HG03460 (cell line): ENCODE measurements around the gene PGBD5.

Source experiments
- ATAC-seq: cut with Tn5 transposase; IDR thresholded peaks from one replicate; pipeline ENCODE4 v1.9.1; 2021; ENCODE audit not compliant: unreplicated experiment

Gene PGBD5

GRCh38 chr1:230283678-230284077, 142.5 kb downstream of the PGBD5 start:
- ATAC-seq: no peak

DNA sequence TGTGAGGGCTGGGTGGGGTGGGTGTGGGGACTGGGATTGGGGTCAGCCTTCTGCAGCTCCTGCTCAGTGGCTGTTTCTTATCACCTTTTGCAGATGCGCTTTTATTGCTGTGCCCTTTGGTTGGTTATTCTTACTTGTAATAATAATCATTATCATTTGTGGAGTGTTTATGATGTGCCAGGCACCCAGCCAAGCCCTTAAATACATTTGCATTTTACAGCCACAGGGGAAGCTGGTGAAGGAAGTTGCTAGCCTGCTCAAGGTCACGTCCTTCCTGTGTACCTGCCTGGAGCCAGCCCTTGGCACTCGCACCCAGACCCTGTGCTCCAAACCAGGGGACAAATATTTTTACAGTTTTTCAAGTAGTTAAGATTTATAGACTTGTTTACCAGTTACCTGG, 144.0 kb downstream of the PGBD5 start:
- no peak for ATAC-seq

DNA sequence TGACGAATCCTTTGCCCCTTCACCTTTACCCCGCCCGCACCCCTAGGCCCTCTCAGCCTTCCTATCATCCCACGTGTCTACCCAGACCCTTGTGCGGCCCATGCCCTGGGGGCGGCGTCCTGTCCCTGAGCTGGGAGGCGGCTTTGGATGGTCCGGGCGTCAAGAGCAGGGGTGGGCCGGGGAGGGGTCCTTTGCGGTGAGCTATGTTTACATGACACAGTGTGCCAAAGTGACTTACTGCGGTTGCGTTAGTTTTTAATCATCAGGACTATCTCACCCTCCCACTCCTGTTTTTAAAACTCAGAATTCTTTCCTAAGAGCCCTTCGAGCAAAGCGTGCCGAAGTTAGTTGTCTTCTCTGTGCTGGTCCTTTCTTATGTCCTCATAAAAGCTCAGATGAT, 144.6 kb downstream of the PGBD5 start:
- ATAC-seq: no peak

DNA sequence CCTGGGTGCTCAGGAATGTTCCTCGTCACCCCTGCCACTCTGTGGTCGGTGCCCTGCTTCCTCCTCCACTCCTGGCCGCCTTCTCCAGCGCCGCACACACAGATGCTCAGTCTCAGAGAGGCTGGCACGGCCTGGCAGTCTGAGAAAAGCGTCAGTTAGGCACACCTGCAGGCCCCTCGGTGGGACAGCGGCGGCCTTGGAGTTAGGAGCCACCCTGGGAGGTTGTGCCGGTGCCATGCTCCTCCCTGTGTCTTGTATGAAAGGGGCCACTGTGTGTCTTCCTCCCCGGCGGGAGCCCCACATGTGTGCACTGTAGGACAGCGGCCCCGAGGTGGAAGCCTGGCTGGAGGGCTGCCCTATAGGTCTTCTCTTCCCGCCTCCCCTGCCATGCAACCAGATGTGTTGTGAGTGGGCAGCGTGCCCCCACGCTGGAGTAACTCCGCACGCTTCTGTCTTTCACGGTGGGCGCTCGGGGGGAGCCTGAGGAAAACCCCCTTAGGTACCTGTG, 145.2 kb downstream of the PGBD5 start:
- ATAC-seq: no peak

DNA sequence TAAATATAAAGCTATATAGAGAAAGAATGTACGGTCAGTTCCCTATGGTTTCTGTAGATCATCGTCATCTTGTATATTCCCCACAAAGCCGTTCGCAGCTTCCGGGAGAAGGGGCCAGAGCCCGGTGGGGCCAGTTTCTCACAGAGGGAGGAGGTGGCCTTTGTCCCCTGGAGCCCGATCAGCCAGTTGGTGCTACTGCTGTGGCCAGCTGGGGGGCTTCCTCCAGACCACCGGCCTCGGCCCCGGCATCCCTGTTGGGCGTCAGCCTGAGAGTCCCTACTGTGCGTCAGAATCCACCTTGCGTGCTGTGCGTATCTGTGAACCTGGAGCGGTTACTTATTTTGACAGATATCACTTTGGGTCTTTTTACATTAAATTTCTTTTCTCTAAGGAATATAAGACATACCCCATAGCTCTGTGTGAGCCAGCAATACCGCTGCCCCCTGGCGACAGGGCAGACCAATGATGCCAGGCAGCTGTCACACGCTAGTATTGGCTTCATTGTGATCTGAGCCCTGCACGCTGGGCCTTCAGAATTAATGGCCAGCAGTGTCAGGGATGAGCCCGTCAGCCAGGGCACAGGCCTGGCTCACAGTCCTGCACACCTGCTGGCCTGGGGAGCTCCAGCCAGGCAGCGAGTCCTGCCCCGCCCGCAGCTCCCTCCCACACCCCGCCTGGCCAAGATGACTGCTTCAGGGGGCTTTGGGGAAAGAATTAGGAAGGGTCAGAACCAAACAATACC, 145.9 kb downstream of the PGBD5 start:
- no peak for ATAC-seq

- ATAC-seq: no peak
These were observed 146.6 kb downstream of the PGBD5 start for GRCh38 chr1:230279583-230279945.

- no peak for ATAC-seq
These were observed 147.1 kb downstream of the PGBD5 start for GRCh38 chr1:230278871-230279582.

DNA sequence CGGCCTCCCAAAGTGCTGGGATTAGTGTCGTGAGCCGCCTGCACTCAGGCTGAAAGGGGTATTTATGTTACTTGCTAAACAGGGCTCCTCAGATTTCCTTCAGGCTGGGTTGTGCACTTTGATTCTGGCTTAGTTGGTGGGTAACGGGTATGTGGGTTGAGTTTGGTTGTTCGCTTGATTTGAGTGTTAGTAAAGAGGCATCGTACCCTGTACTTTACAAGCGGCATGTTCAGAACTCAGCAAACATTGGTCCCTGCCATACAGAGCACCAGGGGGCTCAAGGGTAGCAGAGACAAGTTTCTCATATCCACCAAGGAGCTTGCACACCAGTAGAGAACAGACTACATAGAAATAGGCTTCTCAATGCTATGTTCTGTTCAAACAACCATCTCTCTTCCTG, 147.8 kb downstream of the PGBD5 start:
- ATAC-seq: no peak

GRCh38 chr1:230277201-230278025, 148.7 kb downstream of the PGBD5 start:
- ATAC-seq: no peak

- ATAC-seq: no peak
These were observed 149.7 kb downstream of the PGBD5 start for GRCh38 chr1:230276401-230276800.

DNA sequence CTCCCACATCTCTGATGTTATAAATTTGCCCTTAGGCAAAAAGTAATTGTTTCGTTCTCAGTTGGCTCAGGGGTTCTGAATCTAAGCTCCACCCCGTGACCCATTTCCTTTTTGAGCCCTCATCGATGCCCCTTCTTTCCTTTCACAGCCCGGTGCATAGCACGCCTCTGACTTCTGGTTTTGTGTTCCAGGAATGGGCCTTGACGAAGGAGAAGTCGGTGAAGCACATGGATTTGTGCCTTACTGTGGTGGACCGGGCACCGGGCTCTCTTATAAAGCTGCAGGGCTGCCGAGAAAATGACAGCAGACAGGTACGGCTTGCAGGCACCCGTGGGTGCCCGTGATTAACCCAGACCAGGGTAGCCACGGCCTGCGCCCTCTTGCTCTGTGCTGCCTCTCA, 151.9 kb downstream of the PGBD5 start:
- ATAC-seq: no peak

DNA sequence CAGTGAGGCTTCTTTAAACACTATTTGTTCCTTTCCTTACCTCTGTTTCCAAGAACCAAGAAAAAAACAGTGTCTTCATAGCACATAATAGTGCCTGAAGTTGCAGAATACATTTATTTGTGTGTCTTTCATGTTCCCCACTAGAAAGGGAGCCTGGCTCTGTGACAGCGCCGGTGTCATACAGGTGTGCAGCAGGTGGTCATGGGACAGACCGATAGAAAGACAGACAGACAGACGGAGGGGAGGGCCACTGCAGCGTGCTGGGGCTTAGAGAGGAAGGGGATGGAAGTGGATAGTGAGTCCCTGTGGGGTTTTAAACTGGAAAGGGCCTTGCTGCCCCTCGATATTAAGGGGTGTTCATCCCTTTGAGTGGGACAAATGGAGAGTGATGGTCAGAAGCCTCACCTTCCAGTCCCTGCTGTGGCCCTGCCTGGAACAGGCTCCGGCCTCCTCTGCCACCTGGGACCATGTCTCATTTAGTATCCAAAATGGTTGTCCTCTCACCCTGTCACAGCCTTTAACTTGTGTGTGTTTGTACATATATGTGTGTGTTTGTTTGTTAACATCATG, 152.9 kb downstream of the PGBD5 start:
- ATAC-seq: no peak

- no peak for ATAC-seq
These were observed 153.6 kb downstream of the PGBD5 start for GRCh38 chr1:230272557-230272956.

DNA sequence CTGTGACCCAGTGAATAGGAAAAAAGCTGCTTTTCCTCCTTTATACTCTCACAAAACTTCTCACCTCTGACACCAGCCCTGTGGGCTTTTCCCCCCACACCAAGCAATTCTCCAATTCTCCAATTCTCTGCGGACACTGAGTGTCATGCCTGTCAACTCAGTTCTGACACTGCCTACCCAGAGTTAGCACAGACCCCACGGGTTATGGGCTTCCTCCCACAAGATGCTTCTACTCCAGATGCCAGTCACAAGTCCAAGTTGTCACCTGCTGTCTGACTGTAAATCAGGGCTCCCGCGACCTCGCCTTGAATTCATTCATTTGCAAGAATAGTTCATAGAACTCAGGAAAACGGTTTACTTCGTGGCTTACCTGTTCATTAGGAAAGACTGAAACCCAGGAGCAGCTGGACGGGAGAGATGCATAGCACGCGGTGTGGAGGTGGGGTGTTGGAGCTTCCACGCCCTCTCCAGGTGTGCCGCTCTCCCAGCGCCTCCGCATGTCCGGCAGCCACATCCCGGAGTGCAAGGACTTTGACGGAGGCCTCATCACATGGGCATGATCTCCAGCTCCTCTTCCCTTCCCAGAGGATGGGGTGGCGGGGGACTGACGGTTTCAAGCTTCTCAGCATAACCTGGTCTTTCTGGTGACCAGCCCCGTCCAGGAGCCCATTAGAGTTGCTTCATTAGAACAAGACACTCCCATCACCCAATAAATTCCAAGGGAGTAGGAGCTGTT, 154.7 kb downstream of the PGBD5 start:
- no peak for ATAC-seq

GRCh38 chr1:230270559-230271281, 155.4 kb downstream of the PGBD5 start:
- ATAC-seq: peak; percentile 57

GRCh38 chr1:230270185-230270558, 156.0 kb downstream of the PGBD5 start:
- peak; percentile 7 for ATAC-seq

DNA sequence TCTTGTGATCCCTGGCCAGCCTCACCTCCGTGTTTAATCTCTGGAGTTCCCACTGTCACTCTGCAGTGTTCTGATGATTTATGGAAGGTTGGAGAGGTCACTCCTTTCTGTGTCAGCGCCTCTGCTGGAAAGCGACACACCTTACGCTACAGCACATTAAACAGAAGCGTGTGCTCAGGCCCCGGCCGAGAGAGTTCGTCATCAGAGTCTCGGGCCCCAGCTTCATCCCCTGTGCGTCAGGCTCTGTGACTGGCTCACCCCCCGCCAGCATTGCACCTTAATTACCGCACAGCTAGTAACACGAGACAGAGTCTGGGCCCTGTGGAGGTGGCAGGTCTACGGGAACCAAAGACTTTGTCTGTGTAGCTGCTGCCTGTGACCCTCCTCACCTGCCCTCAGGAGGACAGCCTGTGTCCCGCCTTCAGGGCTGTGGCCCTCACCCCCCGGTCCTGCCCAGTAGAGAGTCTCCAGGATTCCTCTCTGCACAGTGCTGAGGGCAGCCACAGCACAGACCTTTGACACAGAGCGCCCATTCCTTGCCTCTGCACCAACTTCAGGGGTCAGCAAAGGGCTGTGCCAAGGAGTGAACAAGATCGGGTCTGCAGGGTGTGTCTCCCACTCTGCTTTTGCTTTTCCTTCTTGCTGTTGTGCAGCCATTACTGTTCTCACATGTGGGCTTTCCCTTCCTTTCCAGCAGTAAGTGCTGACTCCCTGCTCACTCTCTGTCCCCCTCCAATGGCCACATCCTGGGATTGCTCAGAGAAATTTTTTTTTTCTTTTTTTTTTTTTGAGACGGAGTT, 157.6 kb downstream of the PGBD5 start:
- no peak for ATAC-seq

GRCh38 chr1:230267338-230268065, 158.6 kb downstream of the PGBD5 start:
- no peak for ATAC-seq

DNA sequence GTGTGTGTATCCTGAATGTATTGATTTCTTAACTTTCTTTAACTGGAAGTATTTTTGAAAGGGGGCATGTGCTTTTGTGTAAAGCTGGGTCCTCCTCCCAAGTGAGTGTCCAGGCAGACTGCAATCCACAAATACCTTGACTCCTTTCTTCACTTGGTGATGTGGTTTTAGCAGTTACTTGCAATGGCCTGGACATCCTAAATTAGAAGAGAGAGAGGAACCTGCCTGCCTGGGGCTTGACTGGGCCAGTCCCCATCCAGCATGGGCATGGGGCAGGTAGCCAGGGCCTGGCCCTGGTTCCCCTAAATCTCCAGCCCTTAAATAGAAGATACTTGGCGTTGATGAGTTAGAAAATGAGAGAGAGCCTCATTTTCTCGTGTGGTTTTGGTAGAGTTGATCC, 159.7 kb downstream of the PGBD5 start:
- ATAC-seq: no peak
